NCI-H345 (cell line): ENCODE measurements around the gene LPCAT1.
A peak's percentile ranks its signal among the peaks of the same experiment; 100 is the strongest.
"Not testable (repeated sequence)": the region's sequence is repeated elsewhere in the genome, so short reads cannot be mapped to it uniquely, and the experiment has no call there.

ENCODE experiments used
- DNase-seq: peaks from one replicate; lab custom pipeline; 2025; lab: John Stamatoyannopoulos, UW

Gene LPCAT1

DNA sequence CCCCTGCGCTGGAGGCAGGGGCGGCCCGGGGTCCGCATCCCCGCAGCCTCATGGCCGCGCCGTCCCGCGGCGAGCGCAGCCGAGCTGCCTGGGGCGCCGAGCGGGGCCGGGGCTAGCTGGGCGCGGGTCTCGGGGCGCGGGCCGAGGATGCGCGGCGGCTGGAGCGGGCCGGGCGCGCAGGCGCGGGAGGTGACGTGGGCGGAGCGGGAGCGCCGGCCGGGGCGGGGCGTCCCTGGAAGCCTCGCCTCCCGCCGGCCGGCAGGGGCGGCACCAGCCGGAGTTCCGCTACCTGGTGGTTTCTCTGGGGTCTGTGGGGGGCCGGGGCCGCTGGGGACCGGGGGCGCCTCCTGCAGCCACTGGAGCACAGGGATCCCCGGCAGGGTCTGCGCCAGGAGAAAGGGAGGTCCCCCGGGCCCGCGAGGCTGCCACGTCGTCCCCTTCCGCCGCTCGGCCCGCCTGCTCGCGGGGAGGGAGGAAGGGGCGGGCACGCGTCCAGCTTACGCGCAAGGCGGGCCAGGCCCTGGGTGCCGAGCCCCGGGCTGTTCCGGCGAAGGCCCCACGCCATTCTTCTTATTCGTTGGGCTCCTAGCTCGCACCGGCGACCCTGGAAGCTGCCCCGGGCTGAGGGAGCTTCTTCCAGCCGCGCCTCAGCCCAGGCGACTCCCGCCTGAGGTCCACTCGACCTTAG, at the start of gene LPCAT1:
Gene LPCAT1 (minus strand): TSS at position 168 of the 688 bp plus-strand sequence. CDS start 116 bp downstream, at position 52.
- peak; percentile 84 for DNase-seq

GRCh38 chr5:1571875-1572274, 48.1 kb upstream of the LPCAT1 start:
- DNase-seq: not testable (repeated sequence)

DNA sequence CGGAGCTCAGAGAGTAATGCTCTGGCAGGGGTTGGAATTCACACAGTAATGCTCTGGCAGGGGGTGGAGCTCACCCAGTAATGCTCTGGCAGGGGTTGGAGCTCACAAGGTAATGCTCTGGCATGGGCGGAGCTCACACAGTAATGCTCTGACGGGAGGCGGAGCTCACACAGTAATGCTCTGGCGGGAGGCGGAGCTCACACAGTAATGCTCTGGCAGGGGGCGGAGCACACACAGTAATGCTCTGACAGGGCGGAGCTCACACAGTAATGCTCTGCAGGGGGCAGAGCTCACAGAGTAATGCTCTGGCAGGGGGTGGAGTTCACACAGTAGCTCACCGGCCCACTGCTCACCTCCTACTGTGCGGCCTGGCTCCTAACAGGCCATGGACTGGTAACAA, 47.2 kb upstream of the LPCAT1 start:
- DNase-seq: no peak

DNA sequence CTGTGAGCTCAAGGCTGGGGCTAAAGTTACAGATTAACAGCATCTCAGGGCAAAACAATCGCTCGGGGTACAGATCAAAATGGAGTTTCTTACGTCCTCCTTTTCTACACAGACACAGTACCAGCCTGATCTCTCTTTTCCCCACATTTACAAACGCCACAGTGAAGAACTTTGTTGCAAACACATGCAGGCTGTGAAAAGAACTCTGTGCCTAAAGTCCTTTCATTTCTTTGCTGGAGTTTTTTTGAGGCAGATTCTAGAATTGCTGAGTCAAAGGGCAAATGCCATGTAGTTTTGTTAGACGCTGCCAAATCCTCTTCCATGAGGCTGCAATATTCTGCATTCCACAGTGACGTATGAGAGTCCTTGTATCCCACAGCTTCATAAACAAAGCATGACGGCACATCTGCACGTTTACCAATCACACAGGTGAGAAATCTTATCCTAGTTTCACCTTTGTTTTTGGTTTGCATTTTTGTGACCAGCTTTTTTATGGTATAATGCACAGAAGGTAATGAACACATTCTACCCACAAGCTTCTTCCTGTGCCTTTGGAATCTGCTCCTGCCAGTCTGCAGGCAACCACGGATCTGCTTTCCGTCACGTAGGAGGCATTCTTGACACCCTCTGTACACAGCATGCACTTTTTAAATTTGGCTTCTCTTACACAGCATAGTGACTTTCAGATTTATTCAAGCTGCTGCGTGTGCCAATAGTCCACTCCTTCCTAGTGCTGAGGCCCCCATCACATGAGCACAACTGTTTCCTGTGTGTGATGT, 44.6 kb upstream of the LPCAT1 start:
- no peak for DNase-seq

- not testable (repeated sequence) for DNase-seq
Measured at GRCh38 chr5:1567527-1568200, 43.9 kb upstream of the LPCAT1 start.

- DNase-seq: no peak
Measured at GRCh38 chr5:1565737-1566734, 42.3 kb upstream of the LPCAT1 start.

- DNase-seq: no peak
Measured at GRCh38 chr5:1564824-1565736, 41.3 kb upstream of the LPCAT1 start.

DNA sequence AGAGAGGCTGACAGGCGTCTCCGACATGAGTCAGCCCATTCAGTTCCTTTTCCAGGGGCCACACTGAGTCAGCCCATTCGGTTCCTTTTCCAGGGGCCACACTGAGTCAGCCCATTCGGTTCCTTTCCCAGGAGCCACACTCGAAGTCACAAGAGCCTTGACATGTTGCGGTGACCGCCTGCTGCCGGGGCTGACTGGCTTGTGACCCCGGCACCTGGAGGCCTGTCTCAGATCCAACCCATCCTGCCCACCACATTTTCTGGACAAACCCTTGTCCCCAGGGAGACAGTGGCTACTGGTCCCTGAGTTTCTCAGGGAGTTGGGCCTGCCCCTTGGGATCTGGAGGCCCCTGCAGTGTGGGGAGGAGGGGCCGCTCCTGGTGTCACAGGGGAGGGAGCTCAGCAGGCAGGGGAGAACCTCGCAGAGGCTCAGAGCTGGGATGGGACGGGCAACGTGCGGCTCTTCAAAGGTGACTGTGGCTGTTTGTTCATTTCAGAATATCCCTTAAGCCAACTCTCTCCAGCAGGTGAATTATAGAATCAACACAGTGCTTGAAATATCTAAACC, 40.5 kb upstream of the LPCAT1 start:
- no peak for DNase-seq

DNA sequence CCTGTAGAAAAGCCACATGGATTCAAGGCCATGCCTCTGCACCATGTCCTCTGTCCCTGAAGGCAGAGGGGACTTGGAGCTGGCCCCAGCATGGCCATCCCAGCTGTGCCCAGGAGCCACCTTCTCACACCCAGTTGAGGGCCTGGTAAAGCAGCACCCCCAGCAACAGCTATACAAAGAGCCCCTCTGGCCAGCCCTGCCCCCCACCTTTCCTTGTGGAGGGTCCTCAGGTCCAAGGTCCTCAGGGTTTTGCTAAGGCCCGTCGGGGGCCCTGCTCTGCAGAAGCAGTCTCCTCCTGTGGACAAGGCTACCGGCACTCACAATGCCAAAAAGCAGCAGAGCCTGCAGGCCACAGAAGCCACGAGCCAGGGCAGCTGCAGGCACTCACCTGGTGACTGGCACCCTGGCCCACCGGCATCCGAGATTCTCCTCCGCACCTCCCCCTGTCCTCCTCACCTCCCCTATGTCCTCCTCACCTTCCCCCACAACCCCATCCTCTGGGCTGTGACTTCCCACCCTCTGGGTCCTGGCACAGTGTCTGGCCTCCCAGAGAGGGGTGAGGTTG, 39.9 kb upstream of the LPCAT1 start:
- DNase-seq: no peak

DNA sequence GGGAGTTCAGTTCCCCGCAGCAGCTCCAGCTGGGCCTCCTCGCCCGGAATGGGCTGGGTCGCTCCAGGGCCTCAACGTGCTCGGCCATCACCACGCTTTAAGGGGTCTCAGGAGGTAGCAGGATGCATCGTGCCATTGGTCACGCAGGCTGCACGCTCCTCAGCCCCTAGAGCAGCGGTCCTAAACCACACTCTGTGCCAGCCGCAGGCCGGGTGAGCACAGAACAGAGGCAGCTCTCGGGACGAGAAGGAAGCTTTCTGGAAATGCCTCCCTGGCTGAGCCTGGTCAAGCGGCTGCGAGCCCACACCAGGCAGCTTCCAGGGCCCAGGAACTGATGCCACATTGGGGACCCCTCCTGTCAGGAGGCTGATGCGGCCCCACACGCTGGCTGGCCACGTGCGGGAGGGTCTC, 39.3 kb upstream of the LPCAT1 start:
- no peak for DNase-seq

- no peak for DNase-seq
Measured at GRCh38 chr5:1562599-1562998, 38.8 kb upstream of the LPCAT1 start.

- no peak for DNase-seq
Measured at GRCh38 chr5:1561402-1561929, 37.7 kb upstream of the LPCAT1 start.

GRCh38 chr5:1560499-1560898, 36.7 kb upstream of the LPCAT1 start:
- not testable (repeated sequence) for DNase-seq

GRCh38 chr5:1558944-1559343, 35.2 kb upstream of the LPCAT1 start:
- no peak for DNase-seq

DNA sequence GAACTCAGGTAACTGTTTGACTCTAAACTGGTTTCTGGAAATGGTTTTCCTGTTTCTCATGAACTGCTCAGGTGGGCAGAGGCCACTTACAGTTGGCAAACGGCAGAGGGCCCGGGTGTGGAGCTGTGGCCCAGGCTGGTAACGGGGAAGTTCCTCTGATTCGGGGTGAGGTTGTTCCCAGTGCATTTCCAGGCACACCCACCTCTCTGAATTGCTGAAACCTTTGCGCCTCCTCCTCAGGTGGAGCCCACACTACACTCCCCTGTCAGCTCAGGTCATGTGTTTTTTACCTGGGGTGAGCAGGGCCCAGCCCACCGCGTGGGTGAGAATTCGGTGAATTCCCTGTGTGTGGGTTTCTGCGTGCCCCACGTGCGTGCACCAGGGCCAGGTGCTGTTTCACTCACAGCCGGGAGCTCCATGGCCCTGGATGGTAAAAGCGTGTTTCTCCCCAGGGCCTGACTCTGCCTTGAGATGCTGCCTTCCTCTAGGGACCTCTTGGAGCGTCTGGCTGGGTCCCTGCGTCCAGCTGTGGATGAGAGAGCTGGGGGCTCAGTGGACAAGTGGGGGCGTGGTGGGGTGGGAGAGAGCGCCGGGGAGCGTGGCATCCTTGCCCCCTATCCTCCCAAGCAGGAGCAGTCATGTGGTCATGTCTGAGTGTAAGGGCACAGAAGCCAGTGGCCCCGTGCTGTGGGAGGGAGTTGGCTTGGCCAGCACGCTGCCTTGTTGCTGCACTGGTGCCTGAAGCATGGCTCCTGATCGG, 33.5 kb upstream of the LPCAT1 start:
- no peak for DNase-seq

DNA sequence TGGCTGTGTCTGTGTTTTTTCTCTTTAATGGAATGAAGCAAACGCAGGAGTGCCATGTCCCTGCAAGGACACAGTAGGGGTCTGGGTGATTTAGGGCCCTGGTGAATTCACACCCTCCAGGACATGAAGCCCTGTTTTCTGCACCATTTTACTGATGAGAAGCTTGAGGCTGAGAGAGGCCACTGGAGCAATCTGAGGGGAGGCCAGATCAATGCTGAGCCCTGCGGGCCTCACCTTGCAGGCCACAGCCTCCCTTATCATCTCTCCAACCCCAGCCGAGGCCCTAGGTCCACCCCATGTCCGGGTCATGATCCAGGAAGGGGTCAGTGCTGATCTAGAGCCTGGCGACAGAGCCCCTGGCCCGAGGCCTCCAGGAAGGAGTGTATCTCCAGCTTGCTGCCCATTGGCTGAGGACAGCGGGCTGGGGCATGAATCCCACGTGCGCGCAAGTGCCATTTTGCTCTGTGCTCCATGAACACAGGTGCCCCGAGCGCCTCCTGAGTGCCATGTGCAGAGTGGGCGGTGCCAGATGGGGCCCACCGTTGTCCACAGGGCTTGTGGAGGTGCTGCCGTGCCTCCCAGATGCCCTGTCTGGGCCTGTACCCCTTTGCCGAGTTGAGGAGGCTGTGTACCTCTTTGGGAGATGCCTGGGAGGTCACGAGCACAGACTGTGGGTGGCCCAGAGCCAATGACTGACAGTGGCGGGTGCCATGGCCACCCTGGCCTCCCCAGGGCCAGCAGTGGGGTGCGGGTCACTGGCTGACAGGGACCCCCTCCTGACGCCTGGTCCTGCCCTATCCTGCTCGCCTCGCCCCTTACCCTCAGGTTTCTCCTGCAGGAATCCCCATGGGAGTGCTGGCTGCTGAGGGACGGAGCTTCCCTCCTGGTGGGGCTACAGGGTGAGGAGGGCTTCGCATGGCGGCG, 32.3 kb upstream of the LPCAT1 start:
- no peak for DNase-seq

GRCh38 chr5:1555011-1555807, 31.4 kb upstream of the LPCAT1 start:
- DNase-seq: no peak
